HG03280 (cell line): ENCODE measurements around the gene SPRING1.
"Not testable (repeated sequence)": the region's sequence is repeated elsewhere in the genome, so short reads cannot be mapped to it uniquely, and the experiment has no call there.

Experiments used
- ATAC-seq: cut with Tn5 transposase; IDR thresholded peaks from one replicate; pipeline ENCODE4 v1.9.1; 2021; ENCODE audit warnings: mild to moderate bottlenecking, moderate library complexity; ENCODE audit not compliant: unreplicated experiment

The SPRING1 gene

GRCh38 chr12:116737774-116738657 is at the start of gene SPRING1, which contains the start of gene RNFT2:
SPRING1 (minus strand) TSS chr12:116738069; CDS start chr12:116737900, 169 bp downstream.
RNFT2 (plus strand) TSS chr12:116738315; CDS start chr12:116740498, 2,183 bp downstream.
- ATAC-seq: peak; percentile 98

GRCh38 chr12:116784238-116784612 is 46.4 kb upstream of the SPRING1 start:
- no peak for ATAC-seq

- ATAC-seq: no peak
These were observed 45.8 kb upstream of the SPRING1 start for GRCh38 chr12:116783525-116784237.

- ATAC-seq: no peak
These were observed 43.1 kb upstream of the SPRING1 start for GRCh38 chr12:116780942-116781341.

- ATAC-seq: no peak
These were observed 41.7 kb upstream of the SPRING1 start for GRCh38 chr12:116779597-116779996.

- no peak for ATAC-seq
These were observed 39.4 kb upstream of the SPRING1 start for GRCh38 chr12:116777245-116777644.

GRCh38 chr12:116774020-116774419 is 36.2 kb upstream of the SPRING1 start:
- no peak for ATAC-seq

GRCh38 chr12:116773276-116773731 is 35.4 kb upstream of the SPRING1 start:
- ATAC-seq: no peak

GRCh38 chr12:116771651-116772050 is 33.8 kb upstream of the SPRING1 start:
- no peak for ATAC-seq

GRCh38 chr12:116766746-116767145 is 28.9 kb upstream of the SPRING1 start:
- ATAC-seq: no peak

- no peak for ATAC-seq
These were observed 28.4 kb upstream of the SPRING1 start for GRCh38 chr12:116766285-116766684.

- ATAC-seq: no peak
These were observed 27.4 kb upstream of the SPRING1 start for GRCh38 chr12:116765271-116765670.

GRCh38 chr12:116761499-116761898 is 23.6 kb upstream of the SPRING1 start:
- ATAC-seq: no peak

GRCh38 chr12:116760622-116761020 is 22.8 kb upstream of the SPRING1 start:
- no peak for ATAC-seq

- no peak for ATAC-seq
These were observed 22.1 kb upstream of the SPRING1 start for GRCh38 chr12:116759783-116760621.

- ATAC-seq: not testable (repeated sequence)
These were observed 16.9 kb upstream of the SPRING1 start for GRCh38 chr12:116754783-116755182.

- not testable (repeated sequence) for ATAC-seq
These were observed 16.2 kb upstream of the SPRING1 start for GRCh38 chr12:116754097-116754496.

- no peak for ATAC-seq
These were observed 12.4 kb upstream of the SPRING1 start for GRCh38 chr12:116750298-116750697.

GRCh38 chr12:116749884-116750283 is 12.0 kb upstream of the SPRING1 start:
- no peak for ATAC-seq

- ATAC-seq: no peak
These were observed 7.7 kb upstream of the SPRING1 start for GRCh38 chr12:116745554-116745953.

- ATAC-seq: no peak
These were observed 6.9 kb upstream of the SPRING1 start for GRCh38 chr12:116744766-116745165.
